Pancreas (tissue), 10 donors: ENCODE measurements around the gene NSMCE4A. TPM values are rescaled to one million over a fixed set of nuclear protein-coding genes. Genes with fewer than 3 reads are reported as not detected.

Experiments
- ATAC-seq, 4 donors: fragments of 200-7000 bp; cut with Tn5 transposase; one replicate each; pipeline versions ENCODE4 v1.8.0 to v1.9.1; 2020; ENCODE audit warnings: mild to moderate bottlenecking in 4 of 4, moderate library complexity in 4 of 4
- DNase-seq, 6 donors: peaks; one replicate each; pipeline ENCODE4 v3.0.0-alpha.2; 2020
- FAIRE-seq: peaks from 2 replicates; lab custom pipeline; 2012; peaks lifted over from hg19 to GRCh38; lab: Jason Lieb, UNC
- H3K27ac ChIP-seq, 4 donors: fragments of 200-600 bp; sonication (generic); 1 replicate in 3 of 4; 2 replicates in 1 of 4; pipeline versions ENCODE4 v1.5.0 to v1.8.0; 2020
- H3K27me3 ChIP-seq, 4 donors: fragments of 200-600 bp; one replicate each; pipeline ENCODE4 v1.8.0; 2021
- H3K36me3 ChIP-seq, 3 donors: fragments of 200-600 bp; sonication (generic) in 1 of 3; one replicate each; pipeline versions ENCODE4 v1.5.0 to v1.8.0; 2020 to 2021
- H3K4me1 ChIP-seq, 3 donors: fragments of 200-600 bp; one replicate each; pipeline ENCODE4 v1.8.0; 2021
- H3K4me3 ChIP-seq, 4 donors: fragments of 200-600 bp; sonication (generic) in 2 of 4; one replicate each; pipeline versions ENCODE4 v1.5.0 to v1.8.0; 2020 to 2021
- H3K9me3 ChIP-seq, 4 donors: fragments of 200-600 bp; one replicate each; pipeline ENCODE4 v1.8.0; 2021
- WGBS, 2 donors: extraction: QIAGEN DNeasy Blood & Tissue Kit; methylation state at CpG; one replicate each; pipeline ENCODE4 v1.1.7; 2013; 5-methylcytosine and 5-hydroxymethylcytosine counted together
- intact Hi-C, 3 donors: fragments of 100-400 bp; cut with DNase I; formaldehyde crosslinking; loops; one replicate each; pipeline versions ENCODE4 v1.11.1 to v1.14.2; 2022
- polyA plus RNA-seq, 2 donors: library from polyadenylated mRNA; stranded (reverse); fragments of 200-250 nt; gene quantifications; one replicate each; pipeline ENCODE4 v1.2.3, GENCODE V29; 2013
- total RNA-seq, 6 donors: library from RNA; stranded (reverse); fragmentation: NEBNext Ultra II Directional in 4 of 6; extraction: Animal tissue kit (Norgen Biotek cat#: 25700) in 4 of 6; gene quantifications; one replicate each; pipeline versions ENCODE4 v1.2.1 to v1.2.4, GENCODE V29; 2021 to 2023
- TF ChIP-seq, protein P1 (sequence below), 4 donors: fragments of 200-600 bp; sonication (generic) in 3 of 4; IDR thresholded peaks; one replicate each; pipeline versions ENCODE4 v1.5.0 to v1.8.0; 2021; ENCODE audit warnings: antibody characterized with exemption in 4 of 4
- donor health status: healthy with polysubstance abuse.
- donor health status: DM: no; HTN: no; CAD: no; lungs with moderate emphysema.
- donor health status: DM: no; HTN: no; CAD: no.
- donor health status: control.
- donor health status: control.
- donor health status: Bipolar disorder and iron deficiency.
- donor health status: DM: yes; HTN: yes; CAD: no.
- donor health status: DM: no; HTN: no; CAD: no.
- donor health status: DM: no; HTN: no; CAD: no.
- donor health status: DM: yes; HTN: yes; CAD: no.

The NSMCE4A gene
- total and polyA plus RNA-seq, 8 donors = 15.5 to 87.0 (median 24.5) TPM

GRCh38 chr10:121990015-121990677 lies 15.1 kb upstream of the NSMCE4A start:
- DNase-seq = peak in 2 of 6 donors; percentile 20 to 29
- WGBS, 2 donors = 58 to 68% methylated on average over 9 of the region's 9 CpGs
- no peaks in the 10 kb centered on the region for H3K27me3 ChIP-seq
- peak overlapping the region in 1 of 4 donors; percentile 28 for H3K27ac ChIP-seq
- intact Hi-C loops = no loop called here
- ATAC-seq = no peak
- no peaks in the 10 kb centered on the region for H3K9me3 ChIP-seq
- no peak overlapping the region for H3K4me3 ChIP-seq
- peaks cover 13 to 27% (median 20%) of the 10 kb centered on the region in 3 donors for H3K4me1 ChIP-seq
- TF ChIP-seq, protein P1, sequence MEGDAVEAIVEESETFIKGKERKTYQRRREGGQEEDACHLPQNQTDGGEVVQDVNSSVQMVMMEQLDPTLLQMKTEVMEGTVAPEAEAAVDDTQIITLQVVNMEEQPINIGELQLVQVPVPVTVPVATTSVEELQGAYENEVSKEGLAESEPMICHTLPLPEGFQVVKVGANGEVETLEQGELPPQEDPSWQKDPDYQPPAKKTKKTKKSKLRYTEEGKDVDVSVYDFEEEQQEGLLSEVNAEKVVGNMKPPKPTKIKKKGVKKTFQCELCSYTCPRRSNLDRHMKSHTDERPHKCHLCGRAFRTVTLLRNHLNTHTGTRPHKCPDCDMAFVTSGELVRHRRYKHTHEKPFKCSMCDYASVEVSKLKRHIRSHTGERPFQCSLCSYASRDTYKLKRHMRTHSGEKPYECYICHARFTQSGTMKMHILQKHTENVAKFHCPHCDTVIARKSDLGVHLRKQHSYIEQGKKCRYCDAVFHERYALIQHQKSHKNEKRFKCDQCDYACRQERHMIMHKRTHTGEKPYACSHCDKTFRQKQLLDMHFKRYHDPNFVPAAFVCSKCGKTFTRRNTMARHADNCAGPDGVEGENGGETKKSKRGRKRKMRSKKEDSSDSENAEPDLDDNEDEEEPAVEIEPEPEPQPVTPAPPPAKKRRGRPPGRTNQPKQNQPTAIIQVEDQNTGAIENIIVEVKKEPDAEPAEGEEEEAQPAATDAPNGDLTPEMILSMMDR (IDR thresholded peaks at IDR 0.05) = no peak
- no peaks in the 10 kb centered on the region for H3K36me3 ChIP-seq
- FAIRE-seq = no peak

DNA sequence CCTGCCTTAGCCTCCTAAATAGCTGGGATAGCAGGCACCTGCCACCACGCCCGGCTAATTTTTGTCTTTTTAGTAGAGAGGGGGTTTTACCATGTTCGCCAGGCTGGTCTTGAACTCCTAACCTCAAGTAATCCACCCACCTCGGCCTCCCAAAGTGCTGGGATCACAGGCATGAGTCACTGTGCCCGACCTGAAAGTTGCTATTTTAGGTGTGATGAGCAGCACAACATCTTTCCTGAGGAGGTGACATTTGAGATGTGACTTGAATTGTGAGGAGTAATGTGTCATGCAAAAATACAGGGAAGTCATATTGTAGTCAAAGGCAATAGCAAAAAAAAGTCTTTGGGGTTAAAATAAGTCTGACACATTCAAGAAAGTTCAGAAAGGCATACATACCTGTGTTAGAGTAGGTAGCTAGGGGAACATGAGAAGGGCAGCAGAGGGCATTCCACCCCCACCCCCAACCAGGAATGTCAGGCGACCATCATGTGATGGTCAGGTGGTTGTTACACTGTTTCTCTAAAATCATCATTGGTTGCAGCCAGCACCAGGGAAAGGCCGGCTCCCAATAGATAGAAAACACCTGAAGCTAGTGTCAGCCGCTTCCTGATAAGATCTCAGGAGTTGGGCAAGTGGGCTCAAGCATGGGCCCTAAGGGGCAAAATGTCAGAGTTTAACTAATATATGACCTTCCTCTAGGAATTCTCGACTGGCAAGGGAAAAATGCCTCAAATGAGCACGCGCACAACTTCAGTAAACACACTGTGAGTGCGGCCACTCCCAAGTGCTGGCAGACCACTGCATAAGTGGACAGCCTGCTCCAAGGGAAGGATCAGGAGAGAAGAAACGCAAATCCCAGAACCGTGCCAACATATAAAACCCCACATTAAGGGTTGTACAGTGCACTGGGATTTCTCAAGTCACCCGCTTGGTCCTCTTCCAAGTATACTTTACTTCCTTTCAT lies 13.6 kb upstream of the NSMCE4A start, which contains the start of gene TACC2:
TSS of gene TACC2 (plus strand) at position 803 of the 964 bp plus-strand sequence. CDS start 32,819 bp downstream, outside the sequence.
- TF ChIP-seq, protein P1 (IDR thresholded peaks at IDR 0.05) = no peak

DNA sequence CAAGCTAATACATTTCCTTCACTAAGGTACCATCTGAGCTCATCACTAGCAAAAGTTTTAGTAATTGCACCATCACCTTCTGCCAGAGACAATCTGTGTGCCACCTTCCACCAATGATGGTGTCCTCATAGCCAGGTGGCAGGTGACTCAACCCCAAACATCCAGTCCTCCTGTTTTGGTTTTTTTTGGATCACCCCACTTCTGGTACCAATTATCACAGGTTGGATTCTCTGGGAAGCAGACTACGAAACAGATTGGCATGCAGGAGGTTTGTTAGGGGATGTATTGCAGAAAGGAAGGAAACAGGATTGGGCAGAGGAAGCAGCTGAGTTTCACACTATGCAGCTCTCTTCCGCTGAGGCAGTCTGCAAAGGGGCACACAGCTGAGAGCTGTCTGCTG lies 9.4 kb upstream of the NSMCE4A start:
- Histone ChIP-seq H3K36me3 (no peaks in the 10 kb centered on the region), H3K4me1 (no peaks in the 10 kb centered on the region), H3K27ac (no peak overlapping the region), H3K4me3 (no peak overlapping the region), H3K27me3 (no peaks in the 10 kb centered on the region), H3K9me3 (no peaks in the 10 kb centered on the region)
- ATAC-seq (no peak), DNase-seq (no peak), FAIRE-seq (no peak)
- intact Hi-C loops = no loop called here
- TF ChIP-seq, protein P1 (IDR thresholded peaks at IDR 0.05) = no peak
- WGBS, 2 donors = 83 to 98% methylated on average over 2 of the region's 2 CpGs

More for the DNA sequence above, 13.6 kb upstream of the NSMCE4A start, which contains the start of gene TACC2:
- intact Hi-C loops = no loop called here
- DNase-seq (no peak), ATAC-seq (no peak), FAIRE-seq (no peak)
- H3K36me3 ChIP-seq = no peaks in the 10 kb centered on the region
- 86 to 89% methylated on average over 15 of the region's 15 CpGs for WGBS, 2 donors
- no peaks in the 10 kb centered on the region for H3K27me3 ChIP-seq
- H3K4me3 ChIP-seq = no peak within 1 kb of the TSS
- H3K9me3 ChIP-seq = no peaks in the 10 kb centered on the region
- H3K27ac ChIP-seq = no peak within 1 kb of the TSS
- peaks cover 6 to 13% (median 12%) of the 10 kb centered on the region in 3 donors for H3K4me1 ChIP-seq

DNA sequence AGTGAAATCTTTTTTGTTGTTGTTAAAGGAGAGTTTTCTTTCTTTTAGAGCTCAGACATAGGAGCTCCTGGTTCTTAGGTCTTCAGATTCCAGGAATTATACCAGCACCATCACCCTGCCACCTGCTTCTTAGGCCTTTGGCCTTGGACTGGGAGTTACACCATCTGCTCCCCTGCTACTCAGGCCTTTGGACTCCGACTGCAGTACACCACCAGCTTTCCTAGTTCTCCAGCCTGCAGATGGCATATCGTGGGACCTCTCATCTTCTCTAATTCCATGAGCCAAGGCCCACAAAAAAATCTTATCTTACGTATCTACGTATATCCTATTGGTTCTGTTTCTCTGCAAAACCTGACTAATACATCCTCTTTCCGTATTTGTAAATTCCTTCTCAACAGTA lies 8.8 kb upstream of the NSMCE4A start:
- intact Hi-C loops = no loop called here
- H3K27ac ChIP-seq = no peak overlapping the region
- no peaks in the 10 kb centered on the region for H3K4me1 ChIP-seq
- TF ChIP-seq, protein P1 (IDR thresholded peaks at IDR 0.05) = no peak
- 51 to 63% methylated on average over 5 of the region's 5 CpGs for WGBS, 2 donors
- H3K9me3 ChIP-seq = no peaks in the 10 kb centered on the region
- peak in 3 of 4 donors; percentile 46 to 90 (median 62) for ATAC-seq
- no peaks in the 10 kb centered on the region for H3K36me3 ChIP-seq
- peak in 1 of 6 donors; percentile 24 for DNase-seq
- H3K4me3 ChIP-seq = no peak overlapping the region
- no peaks in the 10 kb centered on the region for H3K27me3 ChIP-seq
- FAIRE-seq = no peak
